WTC11 (cell line): ENCODE measurements around the gene JADE3. TPM values are rescaled to one million over a fixed set of nuclear protein-coding genes. Genes with fewer than 3 reads are reported as not detected.

Experiments
- ATAC-seq: fragments of 200-7000 bp; cut with Tn5 transposase; 2 replicates; pipeline ENCODE4 v1.10.0; 2021; ENCODE audit warnings: mild to moderate bottlenecking, moderate library complexity
- CTCF ChIA-PET: fragments of 300-600 bp; sonication (Branson Sonifier 250); formaldehyde crosslinking; loops from one replicate; lab custom pipeline; 2021; ENCODE audit warnings: antibody characterized with exemption; lab: Charles Lee
- POLR2A ChIA-PET: fragments of 350-600 bp; sonication (Branson Sonifier 250); formaldehyde crosslinking; loops from one replicate; lab custom pipeline; 2021; ENCODE audit warnings: antibody characterized with exemption; lab: Charles Lee
- DNase-seq: peaks from one replicate; pipeline ENCODE4 v3.0.0; 2021; ENCODE audit warnings: low spot score
- H3K27ac Mint-ChIP-seq: 2 replicates; pipeline ENCODE4 v1.8.0; 2021; ENCODE audit warnings: mixed read lengths
- H3K27me3 Mint-ChIP-seq: 2 replicates; pipeline ENCODE4 v1.8.0; 2021; ENCODE audit warnings: low read depth, mild to moderate bottlenecking, moderate library complexity, mixed read lengths
- H3K36me3 Mint-ChIP-seq: 2 replicates; pipeline ENCODE4 v1.8.0; 2021; ENCODE audit warnings: mixed read lengths
- H3K4me1 Mint-ChIP-seq: 2 replicates; pipeline ENCODE4 v1.8.0; 2022; ENCODE audit warnings: mixed read lengths
- H3K4me3 Mint-ChIP-seq: 2 replicates; pipeline ENCODE4 v1.8.0; 2021; ENCODE audit warnings: mild to moderate bottlenecking, moderate library complexity, mixed read lengths
- H3K9me3 Mint-ChIP-seq: 2 replicates; pipeline ENCODE4 v1.8.0; 2021; ENCODE audit warnings: mixed read lengths
- AFF4 ChIP-seq: sonication (generic); formaldehyde crosslinking; IDR thresholded peaks from 2 replicates; pipeline ENCODE4 v1.8.1; 2023; ENCODE audit warnings: mild to moderate bottlenecking, missing genetic modification reagents, borderline replicate concordance
- ATF6 ChIP-seq: sonication (generic); formaldehyde crosslinking; IDR thresholded peaks from 2 replicates; pipeline ENCODE4 v1.8.1; 2023; ENCODE audit warnings: mild to moderate bottlenecking, missing genetic modification reagents
- CTCF ChIP-seq: fragments of 200-600 bp; IDR thresholded peaks from 2 replicates; pipeline ENCODE4 v1.8.0; 2022; ENCODE audit warnings: antibody characterized with exemption
- E2F1 ChIP-seq: sonication (generic); formaldehyde crosslinking; IDR thresholded peaks from 2 replicates; pipeline ENCODE4 v1.8.0; 2022; ENCODE audit warnings: mild to moderate bottlenecking, missing genetic modification reagents
- E2F4 ChIP-seq: sonication (generic); formaldehyde crosslinking; IDR thresholded peaks from 2 replicates; pipeline ENCODE4 v1.8.1; 2022; ENCODE audit warnings: low read depth, mild to moderate bottlenecking, moderate library complexity, missing genetic modification reagents, borderline replicate concordance
- EMX1 ChIP-seq: fragments of 250-450 bp; sonication (Bioruptor Pico); IDR thresholded peaks from 2 replicates; pipeline ENCODE4 v1.8.0; 2021; ENCODE audit warnings: mild to moderate bottlenecking
- GTF2I ChIP-seq: fragments of 250-450 bp; sonication (Bioruptor Pico); conservative IDR thresholded peaks from 2 replicates; pipeline ENCODE4 v1.4.0; 2021; ENCODE audit warnings: mild to moderate bottlenecking
- MAX ChIP-seq: sonication (generic); formaldehyde crosslinking; IDR thresholded peaks from 2 replicates; pipeline ENCODE4 v1.8.0; 2022; ENCODE audit warnings: mild to moderate bottlenecking, missing genetic modification reagents
- OVOL2 ChIP-seq: fragments of 250-450 bp; sonication (Bioruptor Pico); IDR thresholded peaks from 2 replicates; pipeline ENCODE4 v1.9.0; 2021; ENCODE audit warnings: mild to moderate bottlenecking, borderline replicate concordance
- TP53 ChIP-seq: sonication (generic); formaldehyde crosslinking; IDR thresholded peaks from 2 replicates; pipeline ENCODE4 v1.8.1; 2023; ENCODE audit warnings: mild to moderate bottlenecking, missing genetic modification reagents
- ZNF232 ChIP-seq: sonication (generic); formaldehyde crosslinking; IDR thresholded peaks from 2 replicates; pipeline ENCODE4 v1.8.0; 2022; ENCODE audit warnings: mild to moderate bottlenecking, missing genetic modification reagents
- ZNF281 ChIP-seq: sonication (generic); formaldehyde crosslinking; IDR thresholded peaks from 2 replicates; pipeline ENCODE4 v1.8.0; 2023; ENCODE audit warnings: mild to moderate bottlenecking, missing genetic modification reagents
- total RNA-seq: library from RNA; stranded (reverse); gene quantifications from 3 replicates; pipeline ENCODE4 v1.2.3, GENCODE V29; 2021

The JADE3 gene
- total RNA-seq, 1 experiment from 2014 or later: 19.2 TPM

- TF ChIP-seq CTCF (no peak), AFF4 (CRISPR knock-in tag) (no peak), TP53 (CRISPR knock-in tag) (no peak), E2F1 (CRISPR knock-in tag) (no peak), EMX1 (CRISPR knock-in tag) (no peak)
These were observed 49.5 kb downstream of the JADE3 start (continued) for GRCh38 chrX:46961574-46962283.

GRCh38 chrX:46965125-46965758, 53.0 kb downstream of the JADE3 start:
- CTCF ChIA-PET: no interaction called here
- TF ChIP-seq OVOL2 (CRISPR knock-in tag) (no peak), E2F4 (CRISPR knock-in tag) (no peak), ZNF232 (CRISPR knock-in tag) (no peak), MAX (CRISPR knock-in tag) (no peak), GTF2I (CRISPR knock-in tag) (no peak), ZNF281 (CRISPR knock-in tag) (no peak), ATF6 (CRISPR knock-in tag) (no peak)
- H3K27me3 Mint-ChIP-seq: no peaks in the 10 kb centered on the region
- no peaks in the 10 kb centered on the region for H3K9me3 Mint-ChIP-seq
- DNase-seq (no peak), ATAC-seq (no peak)
- H3K27ac Mint-ChIP-seq: peak overlapping the region; percentile 66; the same call in 1 of the 2 replicates
- POLR2A ChIA-PET: no interaction called here
- H3K4me1 Mint-ChIP-seq: peaks cover 69% of the 10 kb centered on the region
- H3K4me3 Mint-ChIP-seq: no peak overlapping the region
- no peaks in the 10 kb centered on the region for H3K36me3 Mint-ChIP-seq
